Stimulated activated CD4-positive, alpha-beta T cell treated with anti-CD3 and anti-CD28 coated beads, Interleukin-4, amount 100 ng/mL, for 4 hours (primary cell): ENCODE data around the gene DCAF11.

ENCODE experiments used
- DNase-seq, 2 experiments: peaks; one replicate each; pipeline ENCODE4 v3.0.0-alpha.2; 2020

DCAF11 gene

DNA sequence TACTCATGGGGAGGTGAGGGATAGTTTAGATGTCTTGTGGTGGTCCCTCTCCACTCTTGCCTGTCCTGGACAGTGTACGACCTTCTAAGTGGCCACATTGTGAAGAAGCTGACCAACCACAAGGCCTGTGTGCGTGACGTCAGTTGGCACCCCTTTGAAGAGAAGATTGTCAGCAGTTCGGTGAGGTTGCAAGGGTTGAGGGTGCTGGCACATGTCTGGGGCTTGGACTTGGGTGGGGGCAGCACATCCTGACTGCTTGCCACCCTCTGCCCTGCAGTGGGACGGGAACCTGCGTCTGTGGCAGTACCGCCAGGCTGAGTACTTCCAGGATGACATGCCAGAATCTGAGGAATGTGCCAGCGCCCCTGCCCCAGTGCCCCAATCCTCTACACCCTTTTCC is 8.3 kb downstream of the DCAF11 start:
- DNase-seq: no peak

GRCh38 chr14:24123424-24124417 is 9.1 kb downstream of the DCAF11 start:
- DNase-seq: no peak

GRCh38 chr14:24126939-24127338 is 12.4 kb downstream of the DCAF11 start:
- DNase-seq: no peak

- no peak for DNase-seq
Measured at GRCh38 chr14:24127673-24128072, 13.1 kb downstream of the DCAF11 start.

DNA sequence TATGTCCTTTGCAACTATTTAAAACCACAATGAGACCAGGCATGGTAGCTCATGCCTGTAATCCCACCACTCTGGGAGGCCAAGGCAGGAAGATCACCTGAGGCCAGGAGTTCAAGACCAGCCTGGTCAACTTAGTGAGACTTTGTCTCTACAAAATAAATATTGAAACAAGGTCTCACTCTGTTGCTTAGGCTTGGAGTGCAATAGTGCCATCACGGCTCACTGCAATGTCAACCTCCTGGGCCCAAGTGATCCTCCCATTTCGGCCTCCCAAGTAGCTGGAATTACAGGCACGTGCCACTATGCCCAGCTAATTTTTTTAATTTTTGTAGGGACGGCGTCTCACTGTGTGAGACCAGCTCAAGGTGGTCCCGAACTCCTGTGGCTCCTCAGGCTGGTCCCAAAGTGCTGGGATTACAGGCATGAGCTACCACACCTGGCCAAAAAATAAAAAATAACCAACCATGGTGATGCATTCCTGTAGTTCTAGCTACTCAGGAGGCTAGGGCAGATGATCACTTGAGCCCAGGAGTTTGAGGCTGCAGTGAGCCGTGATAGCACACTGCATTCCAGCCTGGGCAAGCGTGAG is 14.9 kb downstream of the DCAF11 start:
- no peak for DNase-seq

DNA sequence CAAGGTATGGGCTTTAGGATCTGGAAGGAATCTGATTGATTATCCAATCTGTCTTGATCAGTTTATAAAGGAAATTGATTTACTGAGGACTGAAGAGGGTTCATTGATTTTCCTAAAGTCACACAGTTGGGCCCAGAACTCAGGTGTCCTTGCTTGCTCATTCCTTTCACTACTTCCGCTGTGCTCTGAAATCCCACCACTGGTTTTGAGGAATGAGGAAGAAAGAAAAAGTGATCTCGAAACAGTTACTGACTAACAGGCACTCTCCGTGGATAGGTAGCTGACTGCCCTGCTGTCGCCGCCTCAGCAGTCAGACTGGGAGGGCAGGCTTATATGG is 15.8 kb downstream of the DCAF11 start, which contains the start of gene FITM1:
Gene FITM1 (plus strand): TSS at position 280 of the 337 bp plus-strand sequence. CDS start 905 bp downstream, outside the sequence.
- DNase-seq: no peak

GRCh38 chr14:24130717-24131548 is 16.4 kb downstream of the DCAF11 start:
- DNase-seq: no peak

- DNase-seq: no peak
Measured at GRCh38 chr14:24131549-24131966, 17.0 kb downstream of the DCAF11 start.

DNA sequence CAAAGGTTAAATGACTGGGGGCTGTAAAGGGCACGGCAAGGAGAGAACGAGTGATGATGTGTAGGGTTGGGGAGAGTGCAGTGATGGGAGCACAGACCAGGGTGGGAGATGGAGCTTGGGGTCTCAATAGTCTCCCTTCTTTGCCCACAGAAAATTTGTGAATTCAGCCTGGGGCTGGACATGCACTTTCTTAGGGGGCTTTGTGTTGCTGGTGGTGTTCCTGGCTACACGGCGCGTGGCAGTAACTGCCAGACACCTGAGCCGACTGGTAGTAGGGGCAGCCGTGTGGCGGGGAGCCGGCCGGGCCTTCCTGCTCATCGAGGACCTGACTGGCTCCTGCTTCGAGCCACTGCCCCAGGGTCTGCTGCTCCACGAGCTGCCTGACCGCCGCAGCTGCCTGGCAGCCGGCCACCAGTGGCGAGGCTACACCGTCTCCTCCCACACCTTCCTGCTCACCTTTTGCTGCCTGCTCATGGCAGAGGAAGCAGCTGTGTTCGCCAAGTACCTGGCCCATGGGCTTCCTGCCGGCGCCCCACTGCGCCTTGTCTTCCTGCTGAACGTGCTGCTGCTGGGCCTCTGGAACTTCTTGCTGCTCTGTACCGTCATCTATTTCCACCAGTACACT is 17.6 kb downstream of the DCAF11 start:
- peak in 1 of 2 experiments; percentile 24 for DNase-seq

- DNase-seq: no peak
Measured at GRCh38 chr14:24132976-24133375, 18.4 kb downstream of the DCAF11 start.

DNA sequence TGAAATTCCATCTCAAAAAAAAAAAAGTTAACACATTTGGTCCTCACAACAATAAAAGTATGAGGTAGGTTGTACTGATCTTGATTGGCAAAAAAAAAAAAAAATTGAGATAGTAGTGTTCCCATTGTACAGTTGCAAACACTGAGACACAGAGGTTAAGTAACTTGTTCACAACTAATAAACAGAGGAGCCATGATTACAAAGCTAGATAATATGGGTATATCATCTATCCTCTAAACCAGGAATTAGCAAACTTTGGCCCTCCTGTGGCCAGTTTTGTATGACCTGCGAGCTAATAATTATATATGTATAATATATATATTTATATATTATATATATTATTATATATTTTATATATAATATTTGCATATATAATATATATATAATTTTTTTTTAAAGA is 19.2 kb downstream of the DCAF11 start:
- no peak for DNase-seq

DNA sequence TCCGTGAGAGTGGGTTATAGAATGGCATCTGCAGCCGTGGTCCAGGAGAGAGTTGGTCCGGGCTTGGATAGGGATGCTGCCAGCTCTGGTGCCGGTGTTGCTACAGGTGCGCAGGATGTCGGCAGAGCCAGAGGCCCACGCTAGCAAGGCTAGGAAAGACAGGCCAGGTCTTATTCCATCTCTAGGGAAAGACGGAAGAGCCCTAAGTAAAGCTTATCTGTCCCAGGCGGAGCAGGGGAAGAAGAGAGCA is 20.9 kb downstream of the DCAF11 start:
- no peak for DNase-seq

DNA sequence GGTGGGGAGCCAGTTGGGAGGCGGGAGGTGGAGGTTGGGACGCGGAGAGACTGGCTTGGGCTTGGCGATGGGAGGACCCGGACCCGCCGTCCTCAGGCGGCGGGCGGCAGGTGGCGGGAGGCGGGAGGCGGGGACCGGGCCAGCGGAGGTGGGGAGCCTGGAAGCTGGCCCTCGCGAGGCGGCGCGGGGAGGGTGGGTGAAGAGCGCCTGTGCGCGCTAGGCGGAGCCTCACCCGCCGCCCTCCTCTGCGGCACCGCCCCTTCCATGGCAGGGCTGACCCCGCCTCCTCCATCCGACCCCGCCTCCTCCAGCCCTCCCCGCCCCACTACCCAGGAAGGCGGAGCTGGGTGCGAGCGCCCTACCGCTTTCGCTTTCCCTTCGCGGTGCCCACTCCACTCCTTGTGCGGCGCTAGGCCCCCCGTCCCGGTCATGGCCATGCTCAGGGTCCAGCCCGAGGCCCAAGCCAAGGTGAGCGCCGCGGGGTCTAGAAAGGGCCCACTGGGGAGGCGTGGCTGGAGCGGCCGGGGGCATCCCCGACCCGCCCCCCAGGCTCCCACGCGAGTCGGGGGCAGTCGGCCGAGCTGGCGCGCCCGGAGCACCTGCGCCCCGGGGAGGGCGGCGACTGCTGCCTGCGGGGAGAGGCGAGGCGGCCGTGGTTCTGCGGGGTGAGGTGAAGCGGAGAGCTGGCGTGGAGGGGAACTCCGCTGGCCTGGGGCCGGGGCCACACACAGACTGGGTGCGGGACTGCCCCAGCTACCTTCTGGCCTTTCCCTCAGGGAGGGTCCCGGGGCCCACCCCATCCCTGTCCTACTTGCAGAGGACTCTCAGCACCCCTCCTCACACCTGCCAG is 21.5 kb downstream of the DCAF11 start, which contains the start of gene PSME1:
Gene PSME1 (plus strand): TSS at position 361 of the 850 bp plus-strand sequence. CDS start 69 bp downstream, at position 430.
- peak; percentile 91 to 95 for DNase-seq

GRCh38 chr14:24136684-24137528 is 22.3 kb downstream of the DCAF11 start:
- DNase-seq: no peak

DNA sequence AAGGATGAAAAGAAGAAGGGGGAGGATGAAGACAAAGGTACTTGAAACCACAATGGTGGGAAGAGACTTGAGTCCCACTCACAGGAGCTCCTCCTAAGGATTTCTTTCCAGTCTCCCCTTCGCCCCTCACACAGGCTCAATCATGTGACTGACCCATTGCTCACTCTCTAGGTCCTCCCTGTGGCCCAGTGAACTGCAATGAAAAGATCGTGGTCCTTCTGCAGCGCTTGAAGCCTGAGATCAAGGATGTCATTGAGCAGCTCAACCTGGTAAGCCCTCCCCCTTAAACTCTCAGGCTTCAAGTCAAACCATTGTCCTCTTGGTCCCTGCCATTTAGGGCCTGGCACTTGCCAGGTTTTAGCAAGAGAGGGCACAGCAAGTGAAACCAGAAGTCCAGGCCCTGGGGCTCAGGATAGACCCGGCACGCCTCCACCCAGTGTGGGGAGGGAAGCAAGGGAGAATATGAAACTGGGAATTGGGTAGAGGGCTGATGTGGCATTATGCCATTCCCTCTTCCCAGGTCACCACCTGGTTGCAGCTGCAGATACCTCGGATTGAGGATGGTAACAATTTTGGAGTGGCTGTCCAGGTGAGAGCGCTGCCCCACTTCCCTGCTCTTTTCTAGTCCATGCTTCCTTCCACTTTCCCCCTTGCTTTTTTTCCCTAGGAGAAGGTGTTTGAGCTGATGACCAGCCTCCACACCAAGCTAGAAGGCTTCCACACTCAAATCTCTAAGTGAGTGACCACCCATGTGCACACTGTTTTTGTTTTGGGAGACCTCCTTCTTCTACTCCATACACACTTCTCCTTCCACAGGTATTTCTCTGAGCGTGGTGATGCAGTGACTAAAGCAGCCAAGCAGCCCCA is 23.2 kb downstream of the DCAF11 start:
- no peak for DNase-seq

DNA sequence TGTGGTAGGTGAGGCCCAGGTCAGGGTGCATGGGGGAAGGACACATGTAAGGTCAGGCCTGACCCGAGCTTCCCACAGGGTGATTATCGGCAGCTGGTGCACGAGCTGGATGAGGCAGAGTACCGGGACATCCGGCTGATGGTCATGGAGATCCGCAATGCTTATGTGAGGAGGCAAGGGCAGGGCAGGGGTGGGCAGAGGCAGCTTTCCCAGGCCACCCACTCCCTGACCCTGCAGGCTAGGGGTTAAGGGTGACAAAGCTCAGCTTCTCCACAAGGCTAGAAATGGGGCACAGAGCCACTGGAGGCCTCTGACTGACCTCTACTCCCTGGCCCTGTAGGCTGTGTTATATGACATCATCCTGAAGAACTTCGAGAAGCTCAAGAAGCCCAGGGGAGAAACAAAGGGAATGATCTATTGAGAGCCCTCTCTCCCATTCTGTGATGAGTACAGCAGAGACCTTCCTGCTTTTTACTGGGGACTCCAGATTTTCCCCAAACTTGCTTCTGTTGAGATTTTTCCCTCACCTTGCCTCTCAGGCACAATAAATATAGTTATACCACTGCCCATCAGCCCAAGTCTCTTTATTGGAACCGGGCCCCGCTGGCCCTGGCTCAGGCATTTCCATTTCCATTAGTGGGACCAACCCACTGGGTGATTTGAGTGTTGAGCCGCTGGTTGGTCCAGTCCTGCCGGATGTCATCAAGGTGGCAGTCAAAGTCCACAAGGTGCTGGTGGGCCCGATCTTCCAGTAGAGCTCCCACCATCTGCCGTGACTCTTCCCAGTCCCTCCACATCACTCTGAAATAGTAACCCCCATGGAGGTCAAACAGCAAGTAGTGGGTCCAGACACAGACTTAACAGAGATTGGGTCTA is 24.1 kb downstream of the DCAF11 start:
- no peak for DNase-seq

- no peak for DNase-seq
Measured at GRCh38 chr14:24139272-24139934, 24.8 kb downstream of the DCAF11 start.
